OCI-LY7 (cell line): Measurements from ENCODE around the gene CTDSPL. TPM values are rescaled to one million over a fixed set of nuclear protein-coding genes. Genes with fewer than 3 reads are reported as not detected.

Experiments
- BruUV-seq: library from RNA; stranded (reverse); fragments of 400-500 nt; replicated peaks from 2 replicates; lab custom pipeline; 2021; lab: Mats Ljungman, UMichigan
- CTCF ChIA-PET: fragments of 300-600 bp; sonication (Branson Sonifier 250); formaldehyde crosslinking; loops from one replicate; lab custom pipeline; 2022; ENCODE audit warnings: antibody characterized with exemption; ENCODE audit not compliant: unreplicated experiment; lab: Charles Lee
- POLR2A ChIA-PET: fragments of 300-600 bp; sonication (Branson Sonifier 250); formaldehyde crosslinking; loops from one replicate; lab custom pipeline; 2022; ENCODE audit warnings: antibody characterized with exemption; lab: Charles Lee
- DNase-seq: peaks from one replicate; pipeline ENCODE4 v3.0.0-alpha.2; 2015; ENCODE audit warnings: low spot score
- H2AFZ ChIP-seq: fragments of 200-600 bp; sonication (generic), shearing (Covaris generic); 2 replicates; pipeline ENCODE4 v1.6.1; 2014; ENCODE audit warnings: mild to moderate bottlenecking, antibody characterized with exemption, low read length, moderate library complexity
- H3K27ac ChIP-seq: fragments of 200-600 bp; sonication (generic); 2 replicates; pipeline ENCODE4 v1.5.1; 2014; ENCODE audit warnings: mixed run types, low read depth, mild to moderate bottlenecking, moderate library complexity, low read length, inconsistent platforms; ENCODE audit not compliant: poor library complexity, severe bottlenecking
- H3K36me3 ChIP-seq: fragments of 200-600 bp; sonication (generic); 2 replicates; pipeline ENCODE4 v1.6.1; 2014; ENCODE audit warnings: mild to moderate bottlenecking, antibody characterized with exemption, low read length, moderate library complexity, mixed read lengths; ENCODE audit not compliant: insufficient read depth
- H3K4me1 ChIP-seq: fragments of 200-600 bp; sonication (generic); 2 replicates; pipeline ENCODE4 v1.5.1; 2014; ENCODE audit warnings: mild to moderate bottlenecking, low read length; ENCODE audit not compliant: insufficient read depth, poor library complexity, severe bottlenecking
- H3K4me2 ChIP-seq: fragments of 200-600 bp; sonication (generic); 2 replicates; pipeline ENCODE4 v1.6.1; 2014; ENCODE audit warnings: mild to moderate bottlenecking, low read length
- H3K4me3 ChIP-seq: fragments of 200-600 bp; sonication (generic); 2 replicates; pipeline ENCODE4 v1.5.1; 2014; ENCODE audit warnings: mild to moderate bottlenecking, low read depth, low read length; ENCODE audit not compliant: poor library complexity, severe bottlenecking
- H3K79me2 ChIP-seq: fragments of 200-600 bp; sonication (generic); 2 replicates; pipeline ENCODE4 v1.6.1; 2016; ENCODE audit warnings: low read depth, mild to moderate bottlenecking, low read length, moderate library complexity, mixed read lengths; ENCODE audit not compliant: insufficient read depth
- H3K9me2 ChIP-seq: fragments of 200-600 bp; sonication (generic); 2 replicates; pipeline ENCODE4 v1.6.1; 2016; ENCODE audit warnings: mild to moderate bottlenecking, low read length, mixed read lengths; ENCODE audit not compliant: insufficient read depth
- H3K9me3 ChIP-seq: fragments of 200-600 bp; sonication (generic); 2 replicates; pipeline ENCODE4 v1.6.1; 2014; ENCODE audit warnings: mild to moderate bottlenecking, mixed run types, low read length, mixed read lengths
- H4K20me1 ChIP-seq: fragments of 200-600 bp; sonication (generic); 2 replicates; pipeline ENCODE4 v1.6.1; 2014; ENCODE audit warnings: mild to moderate bottlenecking, antibody characterized with exemption, low read length, moderate library complexity, mixed read lengths; ENCODE audit not compliant: insufficient read depth
- EZH2phosphoT487 ChIP-seq: fragments of 200-600 bp; sonication (generic); IDR thresholded peaks from 2 replicates; pipeline ENCODE4 v1.6.1; 2018; ENCODE audit warnings: low read depth, borderline replicate concordance, mild to moderate bottlenecking, mixed run types, antibody characterized with exemption, low read length, moderate library complexity, mixed read lengths
- intact Hi-C: fragments of 100-400 bp; cut with micrococcal nuclease; formaldehyde crosslinking; loops from one replicate; pipeline ENCODE4 v1.10.0; 2022; ENCODE audit not compliant: unreplicated experiment
- total RNA-seq, 2 experiments: library from RNA; depleted of rRNA in 1 of 2; stranded (reverse); fragments of >200 nt in 1 of 2; shearing (Covaris generic) in 1 of 2; gene quantifications; 2 replicates each; pipeline ENCODE4 v1.2.3, GENCODE V29; 2014 to 2022
- TF ChIP-seq, protein P1 (sequence below): fragments of 200-600 bp; sonication (generic); conservative IDR thresholded peaks from 2 replicates; pipeline ENCODE4 v1.5.1; 2014; ENCODE audit warnings: mild to moderate bottlenecking, antibody characterized with exemption, low read length, moderate library complexity, mixed read lengths

Gene CTDSPL
- total RNA-seq, 2 experiments from 2014 or later = 0.38 TPM; not detected in 1

DNA sequence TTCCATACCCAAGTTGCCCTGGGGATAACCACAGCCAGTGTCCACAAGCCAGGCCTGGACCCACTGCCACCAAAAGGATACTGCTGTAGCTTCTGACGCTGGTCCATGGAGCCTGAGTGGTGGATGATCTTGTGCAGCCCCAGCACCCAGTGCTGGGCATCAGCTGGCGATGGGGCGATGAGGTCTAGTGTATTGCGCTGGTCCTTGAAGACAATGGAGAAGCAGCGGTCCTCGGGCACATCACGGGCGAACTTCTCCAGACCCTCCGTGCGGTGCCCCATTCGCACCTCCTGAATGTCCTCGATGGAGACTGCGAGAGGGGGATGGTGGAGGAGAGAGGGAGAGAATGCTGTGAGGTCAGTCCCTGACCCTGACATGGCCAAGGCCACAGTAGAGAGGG is 154.7 kb downstream of the CTDSPL start:
- Histone ChIP-seq H3K9me3 (no peaks in the 10 kb centered on the region), H2AFZ (no peak overlapping the region), H3K9me2 (no peaks in the 10 kb centered on the region), H4K20me1 (no peaks in the 10 kb centered on the region), H3K4me2 (no peak overlapping the region), H3K4me3 (no peak overlapping the region), H3K36me3 (no peaks in the 10 kb centered on the region), H3K79me2 (no peaks in the 10 kb centered on the region), H3K27ac (no peak overlapping the region), H3K4me1 (no peaks in the 10 kb centered on the region)
- intact Hi-C loops = no loop called here
- no peak for DNase-seq
- TF ChIP-seq, protein P1, sequence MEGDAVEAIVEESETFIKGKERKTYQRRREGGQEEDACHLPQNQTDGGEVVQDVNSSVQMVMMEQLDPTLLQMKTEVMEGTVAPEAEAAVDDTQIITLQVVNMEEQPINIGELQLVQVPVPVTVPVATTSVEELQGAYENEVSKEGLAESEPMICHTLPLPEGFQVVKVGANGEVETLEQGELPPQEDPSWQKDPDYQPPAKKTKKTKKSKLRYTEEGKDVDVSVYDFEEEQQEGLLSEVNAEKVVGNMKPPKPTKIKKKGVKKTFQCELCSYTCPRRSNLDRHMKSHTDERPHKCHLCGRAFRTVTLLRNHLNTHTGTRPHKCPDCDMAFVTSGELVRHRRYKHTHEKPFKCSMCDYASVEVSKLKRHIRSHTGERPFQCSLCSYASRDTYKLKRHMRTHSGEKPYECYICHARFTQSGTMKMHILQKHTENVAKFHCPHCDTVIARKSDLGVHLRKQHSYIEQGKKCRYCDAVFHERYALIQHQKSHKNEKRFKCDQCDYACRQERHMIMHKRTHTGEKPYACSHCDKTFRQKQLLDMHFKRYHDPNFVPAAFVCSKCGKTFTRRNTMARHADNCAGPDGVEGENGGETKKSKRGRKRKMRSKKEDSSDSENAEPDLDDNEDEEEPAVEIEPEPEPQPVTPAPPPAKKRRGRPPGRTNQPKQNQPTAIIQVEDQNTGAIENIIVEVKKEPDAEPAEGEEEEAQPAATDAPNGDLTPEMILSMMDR = no peak
- no peak for TF ChIP-seq EZH2phosphoT487
- ChIA-PET CTCF (no interaction called here), POLR2A (no interaction called here)
- no TSS peak for BruUV-seq

- H3K9me3 ChIP-seq = no peaks in the 10 kb centered on the region
- H4K20me1 ChIP-seq = no peaks in the 10 kb centered on the region
- BruUV-seq = no TSS peak
- H3K4me1 ChIP-seq = no peaks in the 10 kb centered on the region
- no peak overlapping the region for H3K4me2 ChIP-seq
- H3K27ac ChIP-seq = no peak overlapping the region
- H3K79me2 ChIP-seq = no peaks in the 10 kb centered on the region
- CTCF ChIA-PET = no interaction called here
- TF ChIP-seq EZH2phosphoT487 = no peak
- TF ChIP-seq, protein P1 = no peak
- no peaks in the 10 kb centered on the region for H3K36me3 ChIP-seq
- no peak overlapping the region for H3K4me3 ChIP-seq
- POLR2A ChIA-PET = no interaction called here
- no peak overlapping the region for H2AFZ ChIP-seq
- no peaks in the 10 kb centered on the region for H3K9me2 ChIP-seq
- intact Hi-C loops = no loop called here
- no peak for DNase-seq
Measured at GRCh38 chr3:38016847-38017444, 155.3 kb downstream of the CTDSPL start.

GRCh38 chr3:38017445-38018295 is 156.0 kb downstream of the CTDSPL start:
- H3K36me3 ChIP-seq = no peaks in the 10 kb centered on the region
- TF ChIP-seq EZH2phosphoT487 = no peak
- TF ChIP-seq, protein P1 = no peak
- no TSS peak for BruUV-seq
- no peaks in the 10 kb centered on the region for H3K4me1 ChIP-seq
- no peaks in the 10 kb centered on the region for H4K20me1 ChIP-seq
- no peak overlapping the region for H3K4me3 ChIP-seq
- no peak for DNase-seq
- no peak overlapping the region for H2AFZ ChIP-seq
- H3K79me2 ChIP-seq = no peaks in the 10 kb centered on the region
- H3K9me3 ChIP-seq = no peaks in the 10 kb centered on the region
- H3K9me2 ChIP-seq = no peaks in the 10 kb centered on the region
- H3K4me2 ChIP-seq = no peak overlapping the region
- intact Hi-C loops = no loop called here
- ChIA-PET CTCF (no interaction called here), POLR2A (no interaction called here)
- H3K27ac ChIP-seq = no peak overlapping the region
